K562 (cell line): Measurements from ENCODE around the gene FDX2. TPM values are rescaled to one million over a fixed set of nuclear protein-coding genes. Genes with fewer than 3 reads are reported as not detected.

Experiments used
- ARHGAP35 ChIP-seq: fragments of 450-650 bp; IDR thresholded peaks from 2 replicates; pipeline ENCODE4 v1.6.1; 2018; ENCODE audit not compliant: partially characterized antibody
- ATF4 ChIP-seq: fragments of 450-650 bp; formaldehyde crosslinking; IDR thresholded peaks from 2 replicates; pipeline ENCODE4 v1.4.0; 2022; ENCODE audit warnings: mild to moderate bottlenecking, moderate library complexity
- ATF7 ChIP-seq: fragments of 450-650 bp; IDR thresholded peaks from 2 replicates; pipeline ENCODE4 v1.7.1; 2014; ENCODE audit warnings: mild to moderate bottlenecking, moderate library complexity
- CBX1 ChIP-seq: sonication (generic); IDR thresholded peaks from 2 replicates; pipeline ENCODE4 v1.6.1; 2016; ENCODE audit warnings: antibody characterized with exemption, low read depth, mild to moderate bottlenecking
- CHD4 ChIP-seq: fragments of 200-600 bp; sonication (generic); IDR thresholded peaks from 3 replicates; pipeline ENCODE4 v1.6.1; 2012; ENCODE audit warnings: low read depth, mild to moderate bottlenecking, mixed read lengths, low read length, inconsistent platforms; ENCODE audit not compliant: insufficient read depth, insufficient replicate concordance, poor library complexity, severe bottlenecking
- ETS2 ChIP-seq: IDR thresholded peaks from 2 replicates; pipeline ENCODE4 v1.6.1; 2016; ENCODE audit warnings: borderline replicate concordance, missing genetic modification characterization, mild to moderate bottlenecking, moderate library complexity, missing compliant biosample characterization; ENCODE audit not compliant: poor library complexity, severe bottlenecking
- FOS ChIP-seq: IDR thresholded peaks from 3 replicates; pipeline ENCODE4 v1.6.1; 2011; ENCODE audit not compliant: insufficient read length; ENCODE audit errors: extremely low read depth
- GABPB1 ChIP-seq: sonication (generic); formaldehyde crosslinking; IDR thresholded peaks from 2 replicates; pipeline ENCODE4 v1.8.0; 2022; ENCODE audit warnings: mild to moderate bottlenecking, missing genetic modification reagents
- GTF3C2 ChIP-seq: IDR thresholded peaks from 3 replicates; pipeline ENCODE4 v1.6.1; 2011; ENCODE audit warnings: borderline replicate concordance, mild to moderate bottlenecking, moderate library complexity; ENCODE audit not compliant: insufficient read length; ENCODE audit errors: extremely low read depth
- MNT ChIP-seq, 2 experiments: fragments of 450-650 bp; conservative IDR thresholded peaks; 2 replicates each; pipeline ENCODE4 v1.6.1; 2017; ENCODE audit warnings: mild to moderate bottlenecking in 2 of 2, moderate library complexity in 2 of 2
- PKNOX1 ChIP-seq: fragments of 450-650 bp; IDR thresholded peaks from 2 replicates; pipeline ENCODE4 v1.6.1; 2016
- RB1 ChIP-seq: fragments of 450-650 bp; IDR thresholded peaks from 2 replicates; pipeline ENCODE4 v1.6.1; 2017; ENCODE audit warnings: low read depth, mild to moderate bottlenecking
- STAG1 ChIP-seq: sonication (generic); formaldehyde crosslinking; IDR thresholded peaks from 2 replicates; pipeline ENCODE4 v1.5.0; 2020; ENCODE audit warnings: missing genetic modification reagents, borderline replicate concordance
- USF1 ChIP-seq: sonication (generic); formaldehyde crosslinking; IDR thresholded peaks from 2 replicates; pipeline ENCODE4 v1.9.0; 2022; ENCODE audit warnings: mild to moderate bottlenecking, missing genetic modification reagents
- polyA plus RNA-seq, 8 experiments: library from polyadenylated mRNA; depleted of rRNA in 4 of 8; stranded (reverse) in 5 of 8; unstranded in 3 of 8; fragments of >200 nt; fragmentation: Nextera tagmentation in 2 of 8; fragmentation: Illumina TruSeq in 1 of 8; extraction: Ambion mirVana in 2 of 8; extraction: Trizol in 1 of 8; gene quantifications; 2 replicates each; pipeline versions ENCODE4 v1.2.1 to v1.2.3, GENCODE V29; 2011 to 2014; ENCODE audit warnings: inconsistent platforms in 1 of 8, missing spikeins in 1 of 8
- total RNA-seq, 7 experiments: library from RNA; depleted of rRNA in 6 of 7; stranded (reverse); fragments of >200 nt in 6 of 7; fragmentation: Illumina TruSeq in 2 of 7; extraction: Trizol in 2 of 7; gene quantifications; 2 replicates each; pipeline versions ENCODE4 v1.2.1 to v1.2.3, GENCODE V29; 2011 to 2021; ENCODE audit warnings: low replicate concordance in 1 of 7
- TF ChIP-seq, protein P1 (sequence below): sonication (generic); formaldehyde crosslinking; IDR thresholded peaks from 2 replicates; pipeline ENCODE4 v1.5.0; 2020; ENCODE audit warnings: missing genetic modification reagents
- TF ChIP-seq, protein P2 (sequence below): sonication (generic); formaldehyde crosslinking; IDR thresholded peaks from 2 replicates; pipeline ENCODE4 v1.8.0; 2022; ENCODE audit warnings: mild to moderate bottlenecking, missing genetic modification reagents

The FDX2 gene
- total and polyA plus RNA-seq, 9 of the 15 experiments (the other 6 are each of a cell fraction or from before 2014, with no cell fraction given), result 2.5 to 49.8 (median 29.7) TPM

GRCh38 chr19:10334588-10335351, 19.0 kb upstream of the FDX2 start (continued):
- TF ChIP-seq ETS2 (tag) (no peak), USF1 (peak; percentile 49), STAG1 (CRISPR knock-in tag) (no peak), PKNOX1 (no peak), ARHGAP35 (no peak), MNT (conservative IDR thresholded peaks at IDR 0.05) (peak; percentile 90 to 93), CHD4 (no peak), CBX1 (no peak), ATF7 (0 out of 2 replicates have a peak, but pooled peaks have one; percentile 71), GTF3C2 (no peak), RB1 (0 out of 2 replicates have a peak, but pooled peaks have one; percentile 40), FOS (no peak), GABPB1 (CRISPR knock-in tag) (no peak), ATF4 (no peak)
- TF ChIP-seq, protein P1, sequence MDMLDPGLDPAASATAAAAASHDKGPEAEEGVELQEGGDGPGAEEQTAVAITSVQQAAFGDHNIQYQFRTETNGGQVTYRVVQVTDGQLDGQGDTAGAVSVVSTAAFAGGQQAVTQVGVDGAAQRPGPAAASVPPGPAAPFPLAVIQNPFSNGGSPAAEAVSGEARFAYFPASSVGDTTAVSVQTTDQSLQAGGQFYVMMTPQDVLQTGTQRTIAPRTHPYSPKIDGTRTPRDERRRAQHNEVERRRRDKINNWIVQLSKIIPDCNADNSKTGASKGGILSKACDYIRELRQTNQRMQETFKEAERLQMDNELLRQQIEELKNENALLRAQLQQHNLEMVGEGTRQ, result no peak
- TF ChIP-seq, protein P2, sequence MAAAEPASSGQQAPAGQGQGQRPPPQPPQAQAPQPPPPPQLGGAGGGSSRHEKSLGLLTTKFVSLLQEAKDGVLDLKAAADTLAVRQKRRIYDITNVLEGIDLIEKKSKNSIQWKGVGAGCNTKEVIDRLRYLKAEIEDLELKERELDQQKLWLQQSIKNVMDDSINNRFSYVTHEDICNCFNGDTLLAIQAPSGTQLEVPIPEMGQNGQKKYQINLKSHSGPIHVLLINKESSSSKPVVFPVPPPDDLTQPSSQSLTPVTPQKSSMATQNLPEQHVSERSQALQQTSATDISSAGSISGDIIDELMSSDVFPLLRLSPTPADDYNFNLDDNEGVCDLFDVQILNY (CRISPR knock-in tag), result no peak
